NCI-H524 (cell line): Measurements from ENCODE around the gene POLD1.

Source experiments
- DNase-seq, 2 experiments: peaks; one replicate each; lab custom pipeline; 2025; lab: John Stamatoyannopoulos, UW

POLD1 gene

GRCh38 chr19:50466706-50467039 is 82.5 kb downstream of the POLD1 start:
- DNase-seq = no peak

- DNase-seq = no peak
These were observed 83.4 kb downstream of the POLD1 start for GRCh38 chr19:50467566-50467965.
